HL-60 (cell line): ENCODE measurements around the gene PDE2A.

Experiments
- DNase-seq, 2 experiments: peaks; one replicate each; pipeline ENCODE4 v3.0.0-alpha.2; 2010 to 2020; ENCODE audit warnings: low read depth in 1 of 2, low spot score in 1 of 2
- H3K27ac ChIP-seq: fragments of 250-450 bp; sonication (Bioruptor Pico); replicated peaks from 2 replicates; pipeline ENCODE4 v1.5.1; 2020; ENCODE audit warnings: mild to moderate bottlenecking, moderate library complexity
- H3K27me3 ChIP-seq: fragments of 250-450 bp; sonication (Bioruptor Pico); 2 replicates; pipeline ENCODE4 v1.5.1; 2021; ENCODE audit warnings: mild to moderate bottlenecking, moderate library complexity; ENCODE audit not compliant: insufficient read depth, poor library complexity, severe bottlenecking
- H3K4me3 ChIP-seq: replicated peaks from 2 replicates; pipeline ENCODE4 v1.5.1; 2011; ENCODE audit warnings: mild to moderate bottlenecking, control low read depth, low read length; ENCODE audit not compliant: insufficient read depth
- CTCF ChIP-seq: IDR thresholded peaks from one replicate; pipeline ENCODE4 v1.5.1; 2011; ENCODE audit warnings: low read length, control low read depth, inconsistent platforms; ENCODE audit not compliant: insufficient read depth
- GABPA ChIP-seq: IDR thresholded peaks from 2 replicates; pipeline ENCODE4 v1.6.1; 2012; ENCODE audit warnings: low read depth
- POLR2AphosphoS5 ChIP-seq: IDR thresholded peaks from 2 replicates; pipeline ENCODE4 v1.6.1; 2012; ENCODE audit warnings: low read depth
- REST ChIP-seq: IDR thresholded peaks from 2 replicates; pipeline ENCODE4 v1.6.1; 2012; ENCODE audit warnings: low read depth; ENCODE audit not compliant: insufficient replicate concordance
- SPI1 ChIP-seq: IDR thresholded peaks from 2 replicates; pipeline ENCODE4 v1.6.1; 2012; ENCODE audit warnings: low read depth, mild to moderate bottlenecking, borderline replicate concordance

Gene PDE2A

GRCh38 chr11:72636376-72636775 lies 37.8 kb downstream of the PDE2A start:
- TF ChIP-seq REST (no peak), POLR2AphosphoS5 (no peak), GABPA (no peak), SPI1 (no peak), CTCF (no peak)
- Histone ChIP-seq H3K4me3 (no peak overlapping the region), H3K27me3 (peaks cover 21% of the 10 kb centered on the region), H3K27ac (no peak overlapping the region)
- DNase-seq: no peak

GRCh38 chr11:72635933-72636332 lies 38.3 kb downstream of the PDE2A start:
- no peak overlapping the region for H3K27ac ChIP-seq
- H3K27me3 ChIP-seq: peaks cover 16% of the 10 kb centered on the region
- TF ChIP-seq SPI1 (no peak), POLR2AphosphoS5 (no peak), CTCF (no peak), GABPA (no peak), REST (no peak)
- no peak for DNase-seq
- H3K4me3 ChIP-seq: no peak overlapping the region

- peak in 1 of 2 experiments; percentile 48 for DNase-seq
- Histone ChIP-seq H3K27me3 (peaks cover 11% of the 10 kb centered on the region), H3K4me3 (no peak overlapping the region), H3K27ac (no peak overlapping the region)
- TF ChIP-seq SPI1 (peak; percentile 39; the same call in 1 of the 2 replicates), GABPA (no peak)
Measured at GRCh38 chr11:72635309-72635915, 38.8 kb downstream of the PDE2A start.

GRCh38 chr11:72634472-72635095 lies 39.6 kb downstream of the PDE2A start:
- no peak overlapping the region for H3K4me3 ChIP-seq
- DNase-seq: no peak
- no peak for TF ChIP-seq CTCF
- TF ChIP-seq GABPA: no peak
- no peak for TF ChIP-seq REST
- TF ChIP-seq POLR2AphosphoS5: no peak
- no peak for TF ChIP-seq SPI1
- H3K27ac ChIP-seq: no peak overlapping the region
- peaks cover 7% of the 10 kb centered on the region for H3K27me3 ChIP-seq
